HG03103 (cell line): Measurements from ENCODE around the gene ARHGEF9.

Experiments
- ATAC-seq: cut with Tn5 transposase; IDR thresholded peaks from one replicate; pipeline ENCODE4 v1.9.1; 2021; ENCODE audit warnings: low read depth; ENCODE audit not compliant: unreplicated experiment

Gene ARHGEF9

DNA sequence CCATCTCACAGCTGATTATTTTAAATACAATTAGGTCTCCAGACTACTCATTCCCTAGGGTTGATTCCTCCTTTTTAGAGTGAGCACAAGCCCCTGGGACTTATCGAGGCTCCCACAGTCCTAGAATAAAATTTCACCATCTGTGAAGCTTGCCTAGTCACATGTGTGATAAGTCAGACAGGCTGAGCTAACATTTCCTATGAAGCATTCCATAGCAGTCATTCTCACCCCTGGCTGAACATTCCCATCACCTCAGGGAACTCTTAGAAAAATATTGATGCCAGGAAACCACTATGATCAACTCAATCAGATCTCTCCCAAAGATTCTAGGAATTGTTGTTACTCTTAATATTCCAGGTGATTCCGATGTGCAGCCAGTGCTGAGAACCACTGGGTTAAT is 37.7 kb downstream of the ARHGEF9 start:
- ATAC-seq = no peak

DNA sequence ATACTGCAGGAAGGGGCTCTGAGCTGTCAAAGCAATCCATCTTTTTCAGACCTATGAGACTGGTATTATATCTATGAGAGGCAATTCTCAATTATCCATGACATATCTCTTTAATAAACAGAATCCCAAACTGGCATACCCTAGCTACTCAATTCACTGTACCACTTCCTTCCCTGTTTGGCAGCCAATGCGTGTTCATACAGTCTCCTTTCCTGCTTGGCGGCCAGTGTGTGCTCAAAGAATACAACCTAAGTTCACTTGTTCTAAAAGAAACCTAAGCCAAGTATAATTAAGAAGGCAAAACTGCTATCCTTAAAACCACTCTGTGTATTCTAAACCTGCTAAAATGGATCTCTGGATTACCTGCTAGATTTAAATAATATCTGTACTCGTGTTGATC is 38.3 kb downstream of the ARHGEF9 start:
- ATAC-seq = no peak

DNA sequence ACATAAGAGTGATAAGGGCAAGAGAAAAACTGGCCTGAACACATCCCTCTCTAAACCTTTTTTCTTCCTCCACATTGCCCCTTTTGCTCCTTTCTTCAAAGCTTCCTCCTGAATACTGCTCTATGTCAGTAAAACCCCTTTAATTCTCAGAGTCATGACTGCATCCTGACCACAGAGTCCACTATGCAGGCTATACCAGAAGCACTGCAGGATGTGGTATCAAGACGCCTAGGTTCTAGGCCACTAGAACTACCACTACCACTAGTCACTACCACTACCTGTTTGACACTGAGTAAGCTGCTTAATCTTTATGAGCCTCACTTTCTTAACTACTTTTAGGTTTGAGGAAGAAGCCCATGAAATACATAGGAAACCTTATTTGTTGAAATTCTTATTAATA is 38.7 kb downstream of the ARHGEF9 start:
- ATAC-seq = peak; percentile 77

DNA sequence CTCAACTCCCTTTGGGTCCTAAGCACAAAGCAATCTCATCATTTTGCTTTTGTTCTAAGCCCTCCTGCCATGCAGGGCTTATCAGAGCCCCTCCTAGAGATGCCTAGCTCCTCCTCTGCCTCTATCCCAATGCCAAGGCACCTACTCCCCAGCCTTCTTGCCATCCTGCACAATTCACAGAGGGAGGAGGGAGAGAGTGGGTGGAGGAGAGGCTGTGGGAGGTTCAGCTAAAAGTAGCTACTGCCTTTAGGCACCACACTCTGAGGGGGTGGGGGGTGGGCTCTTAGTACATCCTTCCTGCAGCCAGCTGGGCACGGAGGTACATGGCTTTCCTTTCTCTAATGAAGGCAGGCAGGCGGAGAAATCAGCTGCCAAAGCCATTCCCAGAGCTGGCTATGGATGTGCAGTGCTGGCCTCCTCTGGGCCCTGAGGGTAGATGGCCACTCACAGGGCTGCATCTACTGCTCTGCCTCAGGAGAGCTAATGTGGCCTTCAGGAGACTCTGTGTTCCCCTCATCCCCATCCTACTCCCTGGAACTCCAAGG is 40.1 kb downstream of the ARHGEF9 start:
- no peak for ATAC-seq

DNA sequence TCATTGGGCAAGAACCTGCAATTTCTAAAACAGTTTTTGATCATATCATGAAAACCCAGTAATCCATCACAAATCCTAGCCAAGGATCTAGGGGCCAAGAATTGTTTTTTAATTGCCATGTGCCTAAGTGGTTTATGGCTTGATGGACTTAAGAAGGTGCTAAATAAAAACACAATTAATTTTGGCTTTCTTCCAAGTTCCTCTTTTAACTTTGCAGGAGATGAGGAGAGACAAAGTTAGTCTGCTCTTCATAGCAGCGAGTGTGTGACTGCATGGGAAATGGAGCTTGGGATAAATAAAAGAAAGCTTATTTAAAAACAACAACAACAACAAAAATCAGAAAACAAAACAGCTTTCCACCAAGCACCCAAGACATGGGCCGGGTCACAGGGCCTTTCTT is 41.4 kb downstream of the ARHGEF9 start:
- no peak for ATAC-seq

DNA sequence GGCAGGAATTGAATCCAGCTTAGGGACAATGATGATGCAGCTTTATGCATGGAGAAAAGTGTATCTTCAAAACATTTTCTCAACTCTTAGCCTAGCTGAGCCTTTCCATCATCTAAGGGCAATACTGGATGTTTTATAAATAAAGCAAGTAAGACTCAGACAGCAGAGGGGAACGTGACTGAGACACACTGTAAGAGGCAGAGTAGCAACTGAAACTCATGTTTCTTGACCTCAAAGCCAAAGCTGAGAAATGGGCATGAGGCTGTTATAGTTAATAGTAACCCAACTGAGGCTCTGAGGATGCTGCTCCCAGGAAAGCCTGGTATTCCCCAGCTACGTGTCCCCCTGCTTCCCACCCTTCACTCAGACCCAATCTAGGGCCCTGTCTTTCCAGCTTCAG is 44.6 kb downstream of the ARHGEF9 start:
- ATAC-seq = no peak

DNA sequence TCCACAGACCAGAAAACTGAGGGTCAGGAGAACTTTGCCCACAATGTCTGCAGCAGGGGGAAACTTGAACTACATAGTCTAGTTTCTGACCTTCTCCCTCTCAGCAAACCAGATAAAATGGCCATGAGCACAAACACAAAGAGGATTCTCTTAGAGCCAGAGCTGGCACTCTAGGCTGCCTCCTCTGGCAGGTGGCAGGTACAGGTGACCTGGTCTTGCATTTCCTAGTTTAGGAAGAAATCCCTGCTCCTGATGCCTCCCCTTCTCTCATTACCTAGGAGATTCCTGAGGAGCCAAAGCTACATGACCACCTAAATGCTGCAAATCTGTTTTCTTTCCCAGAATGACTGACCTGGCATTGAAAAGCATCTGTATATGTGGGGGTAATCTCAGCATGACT is 45.1 kb downstream of the ARHGEF9 start:
- no peak for ATAC-seq

DNA sequence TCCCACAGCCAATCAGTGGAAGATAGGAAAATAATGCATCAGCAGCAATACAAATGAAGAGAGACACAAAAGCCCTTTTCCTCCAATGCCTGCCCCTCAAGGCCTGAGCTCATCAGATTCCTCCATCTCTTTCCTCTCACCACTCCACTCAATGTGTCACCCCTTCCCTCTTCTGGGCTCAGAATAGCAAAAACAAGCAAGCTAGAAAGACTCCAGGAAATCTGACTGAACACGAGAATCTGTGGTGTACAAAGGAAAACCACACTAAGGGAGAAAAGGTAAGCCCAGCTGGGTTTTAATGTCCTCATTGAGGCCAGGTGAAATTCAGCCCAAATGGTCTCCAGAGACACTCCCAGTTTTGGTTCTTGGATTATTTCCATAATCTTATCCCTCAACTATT is 46.3 kb downstream of the ARHGEF9 start:
- no peak for ATAC-seq

DNA sequence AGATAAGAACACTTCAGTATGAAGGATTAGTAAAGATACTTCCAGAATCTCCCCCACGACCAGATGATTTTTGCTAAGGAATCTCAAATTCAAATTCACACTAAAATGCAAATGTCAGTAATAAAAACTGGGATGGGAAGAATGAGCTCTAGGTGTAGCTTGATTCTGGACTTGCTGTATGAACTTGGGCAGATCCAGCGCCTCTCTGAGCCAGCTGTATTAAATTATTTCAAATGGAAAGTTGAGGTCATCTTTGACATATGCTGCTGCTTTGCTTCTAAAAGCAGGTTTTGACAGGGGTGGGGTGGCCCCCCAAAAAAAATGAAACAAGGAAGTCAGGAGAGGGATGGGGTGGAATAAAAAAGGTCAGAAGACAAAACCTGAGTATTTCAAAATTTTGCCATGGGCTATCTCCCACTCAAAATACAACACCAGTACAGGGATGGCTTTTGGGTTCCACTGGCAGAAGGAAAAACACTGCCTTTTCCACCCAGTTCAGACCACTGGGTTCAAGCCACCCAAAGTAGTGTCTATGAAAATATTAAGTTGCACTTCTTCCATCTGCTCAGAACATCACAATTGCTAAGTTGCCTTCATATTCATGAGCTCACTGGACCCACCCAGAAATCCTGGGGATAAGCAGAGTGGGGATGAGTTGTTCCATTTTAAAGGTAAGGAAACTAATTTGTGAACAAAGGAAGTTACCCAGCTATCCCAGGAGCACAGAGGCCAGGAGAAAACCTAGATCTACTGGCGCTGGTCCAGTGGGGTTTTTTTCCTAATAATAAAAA is 47.7 kb downstream of the ARHGEF9 start:
- ATAC-seq = no peak

DNA sequence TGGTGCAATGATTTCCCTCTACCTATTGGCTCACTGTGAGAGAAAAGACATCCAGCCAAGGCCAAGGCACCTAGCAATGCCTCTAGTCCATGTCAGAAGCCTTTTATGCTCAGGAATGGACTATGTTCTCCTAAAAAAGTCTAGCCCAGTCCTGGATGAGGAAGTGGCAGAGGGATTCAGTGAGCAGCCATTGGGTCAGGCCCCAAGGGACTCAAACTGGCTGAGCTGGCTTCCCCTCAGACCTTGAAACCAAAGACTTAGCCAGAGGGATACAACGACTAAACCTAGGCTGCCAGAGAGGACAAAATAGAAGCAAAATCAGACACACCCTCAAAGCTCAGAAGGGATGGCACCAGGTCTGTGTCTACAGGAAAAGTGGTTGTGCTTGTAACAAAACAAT is 49.1 kb downstream of the ARHGEF9 start:
- ATAC-seq = no peak

DNA sequence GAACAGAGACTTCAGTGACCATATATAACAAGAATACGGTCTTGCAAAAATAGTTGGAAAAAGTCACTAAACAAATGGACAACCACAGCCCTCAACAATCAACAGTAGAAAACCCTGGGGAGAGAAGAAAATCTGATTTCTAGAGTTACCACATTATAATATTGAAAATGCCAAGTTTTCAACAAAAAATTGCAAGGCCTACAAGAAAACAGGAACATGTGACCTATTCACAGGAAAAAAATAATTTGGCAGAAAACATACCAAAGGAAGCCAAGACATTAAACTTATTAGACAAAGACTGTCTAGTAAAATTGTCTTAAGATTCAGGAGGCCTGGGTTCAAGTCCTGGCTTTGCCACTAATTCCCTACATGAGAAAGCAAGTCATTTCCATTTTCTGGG is 64.7 kb downstream of the ARHGEF9 start:
- ATAC-seq = no peak

DNA sequence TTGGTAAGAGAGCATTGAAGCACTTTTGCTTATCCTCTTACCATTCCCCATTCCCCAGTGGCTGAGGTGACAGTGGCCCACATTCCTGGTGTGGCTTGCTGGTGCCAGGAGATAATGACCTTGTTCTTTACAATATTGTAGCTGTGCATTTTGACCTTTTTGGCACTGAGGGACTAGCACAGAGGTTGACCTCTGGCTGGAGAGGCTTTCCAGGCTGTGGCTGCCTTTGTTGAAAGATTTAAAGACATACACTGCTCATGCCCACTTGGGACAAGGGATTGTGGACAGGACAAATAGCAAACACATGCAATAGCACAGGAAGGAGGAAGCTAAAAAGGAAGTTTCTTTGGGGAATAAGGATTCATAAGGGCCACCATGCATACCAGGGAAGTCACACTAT is 65.4 kb downstream of the ARHGEF9 start:
- no peak for ATAC-seq

DNA sequence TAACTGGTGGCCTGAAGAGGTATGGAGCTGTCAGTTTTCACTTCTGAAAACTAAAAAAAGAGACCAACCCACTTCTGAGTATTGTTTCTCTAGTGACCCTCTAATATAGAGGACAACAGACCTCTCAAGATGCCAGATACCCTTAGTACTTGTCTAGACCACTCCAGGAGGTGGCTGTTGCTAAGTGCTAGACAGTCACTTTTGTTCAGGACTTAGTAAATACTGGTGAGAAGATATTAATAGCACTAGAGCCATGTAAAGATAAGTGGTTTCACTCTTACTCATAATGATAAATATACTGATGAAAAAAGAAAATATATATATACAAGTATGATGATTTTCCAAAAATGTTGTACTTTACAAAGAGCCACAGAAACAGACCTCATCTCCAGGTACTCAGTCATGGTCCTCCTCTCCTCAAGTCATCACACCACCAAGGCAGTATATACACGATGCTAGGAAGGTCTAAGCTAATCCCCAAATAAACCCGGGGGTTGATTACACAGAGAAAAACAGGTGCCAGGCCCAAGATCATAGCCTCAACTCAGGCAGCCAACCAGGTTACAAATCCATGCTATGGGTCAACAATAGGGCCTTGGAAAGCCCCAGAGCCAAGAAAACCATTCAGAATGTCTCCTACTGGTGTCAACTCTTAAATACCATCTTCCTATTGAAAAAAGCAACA is 66.9 kb downstream of the ARHGEF9 start:
- ATAC-seq = peak; percentile 92

DNA sequence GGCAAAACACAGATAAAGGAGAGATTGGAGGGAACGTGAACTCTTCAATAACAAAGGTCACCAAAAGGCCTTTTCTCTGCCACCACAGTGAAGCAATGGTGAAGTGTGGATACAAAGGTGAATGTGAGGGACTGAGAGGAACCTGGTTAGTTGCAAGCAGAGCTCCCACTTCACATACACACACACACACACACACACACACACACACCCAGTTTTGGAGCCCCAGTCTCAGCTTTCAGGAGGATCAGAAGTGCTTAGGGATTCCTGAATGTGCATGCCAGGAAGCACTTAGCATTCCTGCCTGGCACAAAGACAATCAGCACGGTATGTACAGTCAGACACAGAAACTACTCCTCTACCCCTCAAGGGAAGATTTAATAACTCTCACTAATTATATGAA is 71.5 kb downstream of the ARHGEF9 start:
- ATAC-seq = no peak

DNA sequence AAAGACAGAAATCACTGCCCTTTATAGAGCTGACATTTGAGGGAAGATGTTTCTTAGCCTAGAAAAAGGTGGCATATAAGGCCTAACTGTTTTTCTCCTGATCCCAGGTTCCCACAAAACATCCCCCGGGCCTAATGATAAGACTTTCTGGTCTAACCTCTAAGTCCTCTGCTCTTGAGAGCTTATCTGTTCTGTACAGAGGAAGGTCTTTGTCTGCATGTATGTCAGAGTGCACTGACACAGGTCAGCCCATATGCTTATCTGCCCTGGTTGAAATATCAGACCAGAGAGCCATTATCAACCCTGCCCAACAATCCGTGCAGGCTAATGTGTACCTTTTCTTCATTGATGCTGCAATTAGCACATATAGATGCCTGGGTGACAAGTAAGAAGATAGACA is 76.2 kb downstream of the ARHGEF9 start:
- no peak for ATAC-seq

DNA sequence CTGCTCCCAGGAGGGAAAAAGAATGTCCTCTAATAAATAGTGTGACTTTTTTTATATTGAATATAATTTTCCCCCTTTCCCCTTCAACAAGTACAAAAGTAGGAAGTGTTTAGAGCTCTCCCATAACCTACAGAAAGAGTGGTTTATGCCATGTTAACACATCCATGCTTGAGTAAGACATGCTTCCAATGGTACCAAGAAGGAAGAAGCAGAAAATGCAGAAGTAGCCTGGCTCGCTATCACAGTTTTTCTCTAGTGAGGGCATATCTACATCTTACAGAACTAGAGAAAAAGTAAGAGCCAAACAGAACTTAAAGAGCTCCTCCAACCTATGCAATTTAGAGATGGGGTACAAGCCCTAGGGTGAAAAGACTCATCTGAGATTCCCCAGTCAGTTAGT is 82.5 kb downstream of the ARHGEF9 start:
- ATAC-seq = no peak

DNA sequence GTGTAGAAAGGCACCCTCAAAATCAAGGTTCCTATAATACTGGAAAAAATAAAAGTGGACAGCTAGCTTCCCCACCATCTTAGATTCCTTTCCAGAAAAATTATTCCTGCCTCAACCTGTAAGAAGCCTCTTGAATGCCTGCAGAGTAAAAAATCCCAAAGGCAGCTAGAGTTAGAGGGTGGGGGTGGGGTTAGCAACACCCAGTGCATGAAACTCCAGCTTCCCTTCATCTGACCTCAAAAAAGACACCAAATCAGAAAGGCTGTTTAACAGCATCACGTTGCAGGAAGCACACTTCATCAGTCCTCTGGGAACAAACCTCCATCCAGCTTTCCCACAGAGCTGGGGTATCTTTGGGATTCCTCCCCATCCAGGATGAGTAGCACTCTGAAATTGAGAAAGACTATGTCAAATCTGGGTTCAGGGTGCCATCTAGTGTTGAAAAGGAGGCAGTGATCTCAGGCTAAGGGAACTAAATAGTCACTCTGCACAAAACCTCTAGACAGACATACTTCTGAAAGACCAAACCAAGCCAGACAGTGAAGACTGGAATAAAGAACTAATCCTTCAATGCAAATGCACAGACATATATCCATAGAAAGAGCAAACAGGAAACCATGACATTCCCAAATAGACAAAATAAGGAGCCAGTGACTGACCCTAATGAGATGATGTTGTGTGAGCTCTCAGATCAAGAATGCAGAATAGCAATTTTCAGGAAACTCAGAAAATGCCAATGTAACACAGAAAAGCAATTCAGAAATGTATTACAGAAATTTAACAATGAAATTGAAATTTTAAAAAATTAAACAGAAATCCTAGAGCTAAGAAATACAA is 97.9 kb downstream of the ARHGEF9 start:
- peak; percentile 63 for ATAC-seq

DNA sequence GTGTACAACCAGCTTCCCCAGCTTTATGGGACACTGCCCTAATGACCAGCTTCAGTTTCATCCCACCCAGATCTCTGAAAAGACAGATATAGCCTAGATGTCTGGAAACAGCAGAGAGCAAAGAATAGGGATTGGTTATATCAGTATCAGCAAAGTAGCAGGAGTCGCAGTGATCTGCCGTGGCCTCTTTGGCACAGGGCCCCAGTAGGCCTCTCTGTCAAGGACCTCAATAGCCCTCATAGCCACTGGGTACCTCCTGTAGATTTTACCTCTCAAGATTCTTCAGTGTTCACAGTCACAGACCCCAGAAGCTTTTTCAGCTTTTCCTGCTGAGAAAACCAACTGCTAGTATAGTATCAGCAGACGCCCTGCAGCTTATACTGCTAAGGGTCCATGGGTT is 104.6 kb downstream of the ARHGEF9 start:
- no peak for ATAC-seq

DNA sequence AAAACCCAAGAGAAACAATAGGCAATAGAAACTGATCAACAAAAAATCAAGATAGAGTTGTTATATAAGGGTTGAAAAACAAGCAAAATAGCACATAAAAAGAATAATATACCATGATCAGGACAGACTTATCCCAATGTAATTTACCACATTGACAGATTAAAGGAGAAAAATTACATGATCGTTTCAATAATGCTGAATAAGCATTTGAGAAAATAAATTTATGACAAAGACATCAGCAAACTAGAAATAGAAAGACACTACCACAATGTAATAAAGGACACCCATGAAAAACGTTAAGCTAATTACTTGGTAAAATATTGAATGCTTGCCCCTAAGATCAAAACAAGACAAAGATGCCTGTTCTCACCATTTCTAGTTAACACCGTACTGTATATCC is 105.6 kb downstream of the ARHGEF9 start:
- no peak for ATAC-seq

DNA sequence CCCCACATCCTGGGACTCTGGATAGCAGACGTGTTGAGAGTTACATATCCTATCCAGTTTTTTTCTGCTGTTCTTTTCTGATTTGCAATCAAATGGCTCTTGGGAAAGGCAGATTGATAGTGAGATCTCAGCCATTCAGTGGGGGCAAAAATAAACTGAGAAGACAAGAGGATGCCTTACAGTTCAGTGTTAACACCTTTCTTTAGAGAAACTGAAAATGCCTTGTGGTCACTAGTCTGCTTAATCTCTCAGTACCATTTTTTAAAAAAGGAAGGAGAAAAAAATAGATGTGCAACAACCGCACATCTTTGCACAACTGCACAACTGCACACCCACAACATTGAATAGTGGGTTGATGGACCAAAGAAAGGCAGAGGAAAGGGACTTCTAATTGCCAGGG is 109.3 kb downstream of the ARHGEF9 start:
- ATAC-seq = no peak

DNA sequence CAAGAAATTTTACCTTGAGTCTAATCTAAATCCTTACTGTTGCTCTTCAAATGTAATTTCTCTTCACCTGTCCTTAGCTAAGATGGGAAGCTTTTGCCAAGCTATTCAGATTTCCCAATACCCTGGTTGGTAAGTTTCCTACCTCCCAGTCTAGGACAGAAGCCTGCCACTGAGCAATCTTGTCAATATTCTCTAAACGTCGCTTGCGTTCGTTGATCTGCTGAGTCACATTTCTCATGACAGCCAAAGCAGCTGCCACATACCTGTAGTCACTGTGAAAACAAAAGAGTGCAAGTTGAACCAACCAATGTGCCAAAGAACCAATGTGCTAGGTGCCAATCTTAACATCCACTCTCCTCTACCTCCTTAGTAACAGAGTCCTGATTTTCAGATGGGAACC is 111.1 kb downstream of the ARHGEF9 start:
- no peak for ATAC-seq
